Measurements from ENCODE around the gene KAT8. TPM values are rescaled to one million over a fixed set of nuclear protein-coding genes. Genes with fewer than 3 reads are reported as not detected.

The KAT8 gene
- total and polyA plus RNA-seq, 9 of the 15 experiments (the other 6 are each of a cell fraction or from before 2014, with no cell fraction given): 10.0 to 98.5 (median 76.4) TPM

GRCh38 chr16:31073970-31074813, 43.3 kb upstream of the KAT8 start, which contains the start of the genes ZNF646 and ZNF668 (continued):
- TF ChIP-seq ZNF551 (CRISPR knock-in tag; IDR thresholded peaks at IDR 0.05): no peak
- TF ChIP-seq SIN3B (IDR thresholded peaks at IDR 0.05; ENCODE audit: low read depth): peak; percentile 92
- no peak for TF ChIP-seq CBX2 (IDR thresholded peaks at IDR 0.05; ENCODE audit: insufficient read depth, low read length, poor library complexity, severe bottlenecking)
- TF ChIP-seq NFXL1 (CRISPR knock-in tag; IDR thresholded peaks at IDR 0.05): no peak
- TF ChIP-seq XRCC4 (IDR thresholded peaks at IDR 0.05; ENCODE audit: extremely low read depth, insufficient read depth, insufficient read length): no peak
- no peak for TF ChIP-seq ZNF175 (CRISPR knock-in tag; IDR thresholded peaks at IDR 0.05; ENCODE audit: low read depth)
- TF ChIP-seq ZC3H4 (CRISPR knock-in tag; IDR thresholded peaks at IDR 0.05; ENCODE audit: borderline replicate concordance): no peak
- no peak for TF ChIP-seq ZNF511 (CRISPR knock-in tag; IDR thresholded peaks at IDR 0.05)
- TF ChIP-seq ERF (CRISPR knock-in tag; IDR thresholded peaks at IDR 0.05): no peak
- no peak for TF ChIP-seq HMG20A (CRISPR knock-in tag; conservative IDR thresholded peaks at IDR 0.05)
- peak; percentile 78 for TF ChIP-seq EGR1 (conservative IDR thresholded peaks at IDR 0.05)
- peak; percentile 67 for TF ChIP-seq TBP (optimal IDR thresholded peaks at IDR 0.05; ENCODE audit: low read depth, low read length)
- TF ChIP-seq GABPA (tag; conservative IDR thresholded peaks at IDR 0.05; ENCODE audit: low read depth): peak; percentile 99
- TF ChIP-seq GTF2B (IDR thresholded peaks at IDR 0.05; ENCODE audit: extremely low read depth, insufficient read length): no peak
- no peak for TF ChIP-seq ZNF143 (CRISPR knock-in tag; IDR thresholded peaks at IDR 0.05)
- no peak for TF ChIP-seq ZFX (CRISPR knock-in tag; IDR thresholded peaks at IDR 0.05)
- TF ChIP-seq ZNF41 (CRISPR knock-in tag; conservative IDR thresholded peaks at IDR 0.05): no peak
- no peak for TF ChIP-seq ZNF280A (IDR thresholded peaks at IDR 0.05; ENCODE audit: low read depth, partially characterized antibody)
- no peak for TF ChIP-seq ZNF785 (CRISPR knock-in tag; IDR thresholded peaks at IDR 0.05)
- TF ChIP-seq DDX20 (tag; IDR thresholded peaks at IDR 0.05; ENCODE audit: low read depth): no peak
- peak; percentile 40; the same call in 1 of the 2 replicates for TF ChIP-seq MTA3 (IDR thresholded peaks at IDR 0.05; ENCODE audit: borderline replicate concordance)
- no peak for TF ChIP-seq CHD4 (IDR thresholded peaks at IDR 0.05; ENCODE audit: insufficient read depth, insufficient replicate concordance, low read depth, low read length, poor library complexity, severe bottlenecking)
- peak; percentile 96 for TF ChIP-seq SUPT5H (IDR thresholded peaks at IDR 0.05)
- peak; percentile 100 for TF ChIP-seq ZNF263 (CRISPR knock-in tag; IDR thresholded peaks at IDR 0.05; ENCODE audit: borderline replicate concordance)
- TF ChIP-seq SRSF7 (optimal IDR thresholded peaks at IDR 0.05; ENCODE audit: low read depth, low read length): no peak
- no peak for TF ChIP-seq ZNF707 (CRISPR knock-in tag; conservative IDR thresholded peaks at IDR 0.05)
- TF ChIP-seq GATA2 (CRISPR knock-in tag; IDR thresholded peaks at IDR 0.05): no peak
- no peak for TF ChIP-seq SRSF9 (IDR thresholded peaks at IDR 0.05; ENCODE audit: borderline replicate concordance, low read depth, low read length)
